ENCODE data around the gene MED29. TPM values are rescaled to one million over a fixed set of nuclear protein-coding genes. Genes with fewer than 3 reads are reported as not detected.
A peak's percentile ranks its signal among the peaks of the same experiment; 100 is the strongest.

The MED29 gene
- total RNA-seq, 2 donors from 2014 or later = 29.3 to 86.1 TPM

- H3K27me3 ChIP-seq (replicated peaks; ENCODE audit: insufficient read depth) = no peaks in the 10 kb centered on the region
- peak overlapping the region; percentile 94 for H3K4me3 ChIP-seq
- peak overlapping the region; percentile 100 for H3K27ac ChIP-seq
- peaks cover 23 to 38% of the 10 kb centered on the region in 2 donors for H3K4me1 ChIP-seq (ENCODE audit: control insufficient read depth in 1 of 2, low read depth in 2 of 2)
- DNase-seq (ENCODE audit: low spot score) = no peak
- ATAC-seq (ENCODE audit: insufficient number of reproducible peaks, low FRiP score, low read depth) = no peak
- peaks cover 20% of the 10 kb centered on the region for H3K36me3 ChIP-seq
- H3K9me3 ChIP-seq = no peaks in the 10 kb centered on the region
- no peak for TF ChIP-seq CTCF (IDR thresholded peaks at IDR 0.05)
These were observed 16.2 kb downstream of the MED29 start for GRCh38 chr19:39407410-39407659.

GRCh38 chr19:39407660-39408391 lies 16.6 kb downstream of the MED29 start:
- H3K4me1 ChIP-seq (ENCODE audit: control insufficient read depth in 1 of 2, low read depth in 2 of 2) = peaks cover 23 to 37% of the 10 kb centered on the region in 2 donors
- no peaks in the 10 kb centered on the region for H3K27me3 ChIP-seq (replicated peaks; ENCODE audit: insufficient read depth)
- H3K36me3 ChIP-seq = peaks cover 20% of the 10 kb centered on the region
- H3K4me3 ChIP-seq = peak overlapping the region; percentile 94
- H3K9me3 ChIP-seq = no peaks in the 10 kb centered on the region
- DNase-seq (ENCODE audit: low spot score) (no peak), ATAC-seq (ENCODE audit: insufficient number of reproducible peaks, low FRiP score, low read depth) (no peak)
- no peak for TF ChIP-seq CTCF (IDR thresholded peaks at IDR 0.05)
- peak overlapping the region; percentile 100 for H3K27ac ChIP-seq

- peaks cover 20% of the 10 kb centered on the region for H3K36me3 ChIP-seq
- H3K4me1 ChIP-seq (ENCODE audit: control insufficient read depth in 1 of 2, low read depth in 2 of 2) = peaks cover 23 to 37% of the 10 kb centered on the region in 2 donors
- no peaks in the 10 kb centered on the region for H3K27me3 ChIP-seq (replicated peaks; ENCODE audit: insufficient read depth)
- DNase-seq (ENCODE audit: low spot score) (no peak), ATAC-seq (ENCODE audit: insufficient number of reproducible peaks, low FRiP score, low read depth) (no peak)
- no peaks in the 10 kb centered on the region for H3K9me3 ChIP-seq
- peak overlapping the region; percentile 100 for H3K27ac ChIP-seq
- no peak for TF ChIP-seq CTCF (IDR thresholded peaks at IDR 0.05)
- peak overlapping the region; percentile 94 for H3K4me3 ChIP-seq
These were observed 17.4 kb downstream of the MED29 start for GRCh38 chr19:39408392-39409207.

GRCh38 chr19:39409208-39410016 lies 18.2 kb downstream of the MED29 start:
- no peak for TF ChIP-seq CTCF (IDR thresholded peaks at IDR 0.05)
- no peaks in the 10 kb centered on the region for H3K9me3 ChIP-seq
- no peaks in the 10 kb centered on the region for H3K27me3 ChIP-seq (replicated peaks; ENCODE audit: insufficient read depth)
- peak; percentile 69 for DNase-seq (ENCODE audit: low spot score)
- peaks cover 25 to 39% of the 10 kb centered on the region in 2 donors for H3K4me1 ChIP-seq (ENCODE audit: control insufficient read depth in 1 of 2, low read depth in 2 of 2)
- peaks cover 20% of the 10 kb centered on the region for H3K36me3 ChIP-seq
- peak; percentile 0 for ATAC-seq (ENCODE audit: insufficient number of reproducible peaks, low FRiP score, low read depth)
- H3K4me3 ChIP-seq = peak overlapping the region; percentile 94
- peak overlapping the region; percentile 100 for H3K27ac ChIP-seq

All from thoracic aorta (tissue), 2 donors.